Measurements from ENCODE around the gene NAV3. TPM values are rescaled to one million over a fixed set of nuclear protein-coding genes. Genes with fewer than 3 reads are reported as not detected.

The NAV3 gene
- total RNA-seq, 2 donors from 2014 or later: not detected

DNA sequence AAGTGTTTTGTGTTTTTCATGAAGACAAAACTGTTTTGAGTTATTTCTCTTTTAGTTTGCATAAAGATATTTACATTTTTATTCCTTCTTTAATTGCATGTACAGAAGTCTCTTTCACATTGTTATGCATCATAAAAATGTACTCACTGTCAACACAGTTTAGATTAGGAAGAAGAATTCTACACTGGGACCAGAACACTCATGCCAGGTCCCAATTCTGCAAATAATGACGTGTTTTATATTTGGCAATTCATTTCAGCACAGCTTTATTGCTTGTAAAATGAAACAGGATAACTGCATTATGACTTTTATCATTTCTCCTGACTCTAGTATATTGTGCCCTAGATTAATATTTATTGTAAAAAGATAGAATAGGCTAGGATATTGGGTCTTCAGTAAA, 369.2 kb downstream of the NAV3 start:
- no peaks in the 10 kb centered on the region for H3K27me3 Mint-ChIP-seq
- no peak overlapping the region for H3K27ac Mint-ChIP-seq
- DNase-seq (ENCODE audit: low spot score): no peak

GRCh38 chr12:78204926-78205325, 374.2 kb downstream of the NAV3 start:
- Mint-ChIP-seq H3K4me3 (no peak overlapping the region), H3K36me3 (no peaks in the 10 kb centered on the region), H3K4me1 (ENCODE audit: low read depth in 2 of 2) (no peaks in the 10 kb centered on the region), H3K27ac (no peak overlapping the region), H3K9me3 (peaks cover 12% of the 10 kb centered on the region), H3K27me3 (no peaks in the 10 kb centered on the region)
- DNase-seq (ENCODE audit: low spot score): no peak
- ATAC-seq: no peak

More for the DNA sequence above, 369.2 kb downstream of the NAV3 start:
- no peak for ATAC-seq
- no peak overlapping the region for H3K4me3 Mint-ChIP-seq
- H3K4me1 Mint-ChIP-seq (ENCODE audit: low read depth in 2 of 2): no peaks in the 10 kb centered on the region
- no peaks in the 10 kb centered on the region for H3K9me3 Mint-ChIP-seq
- H3K36me3 Mint-ChIP-seq: no peaks in the 10 kb centered on the region

GRCh38 chr12:78208092-78208491, 377.4 kb downstream of the NAV3 start:
- no peak for DNase-seq (ENCODE audit: low spot score)
- H3K9me3 Mint-ChIP-seq: peaks cover 13% of the 10 kb centered on the region
- no peaks in the 10 kb centered on the region for H3K36me3 Mint-ChIP-seq
- no peak overlapping the region for H3K4me3 Mint-ChIP-seq
- H3K27ac Mint-ChIP-seq: no peak overlapping the region
- no peaks in the 10 kb centered on the region for H3K4me1 Mint-ChIP-seq (ENCODE audit: low read depth in 2 of 2)
- ATAC-seq: no peak
- H3K27me3 Mint-ChIP-seq: no peaks in the 10 kb centered on the region

GRCh38 chr12:78209846-78210505, 379.3 kb downstream of the NAV3 start:
- no peaks in the 10 kb centered on the region for H3K36me3 Mint-ChIP-seq
- H3K4me3 Mint-ChIP-seq: no peak overlapping the region
- ATAC-seq (no peak), DNase-seq (ENCODE audit: low spot score) (no peak)
- no peak overlapping the region for H3K27ac Mint-ChIP-seq
- no peaks in the 10 kb centered on the region for H3K27me3 Mint-ChIP-seq
- peaks cover 13% of the 10 kb centered on the region for H3K9me3 Mint-ChIP-seq
- H3K4me1 Mint-ChIP-seq (ENCODE audit: low read depth in 2 of 2): no peaks in the 10 kb centered on the region

GRCh38 chr12:78210506-78210860, 379.8 kb downstream of the NAV3 start:
- Mint-ChIP-seq H3K27me3 (no peaks in the 10 kb centered on the region), H3K27ac (no peak overlapping the region), H3K4me3 (no peak overlapping the region), H3K4me1 (ENCODE audit: low read depth in 2 of 2) (no peaks in the 10 kb centered on the region), H3K9me3 (peaks cover 13% of the 10 kb centered on the region), H3K36me3 (no peaks in the 10 kb centered on the region)
- ATAC-seq (no peak), DNase-seq (ENCODE audit: low spot score) (no peak)

DNA sequence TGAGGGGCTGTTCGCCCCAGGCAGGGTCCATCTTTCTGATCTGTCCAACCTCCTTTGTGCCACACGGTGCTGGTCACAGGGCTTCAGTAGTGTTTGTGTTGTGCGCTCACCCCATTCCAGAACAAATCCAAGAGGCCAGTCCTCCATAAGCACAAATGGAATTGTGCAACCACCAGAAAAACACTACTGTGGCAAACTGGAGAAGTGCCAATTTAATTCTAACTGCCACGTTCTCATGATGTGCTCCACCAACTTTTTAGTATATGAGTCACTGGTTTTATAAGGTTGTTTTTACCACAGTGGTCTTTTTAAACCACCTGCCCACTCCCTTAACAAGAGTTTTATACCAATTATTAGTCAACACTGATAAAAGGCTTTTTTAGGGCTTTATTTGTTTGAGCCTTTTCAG, 380.2 kb downstream of the NAV3 start:
- DNase-seq (ENCODE audit: low spot score) (no peak), ATAC-seq (no peak)
- peaks cover 13% of the 10 kb centered on the region for H3K9me3 Mint-ChIP-seq
- H3K36me3 Mint-ChIP-seq: no peaks in the 10 kb centered on the region
- no peak overlapping the region for H3K4me3 Mint-ChIP-seq
- no peak overlapping the region for H3K27ac Mint-ChIP-seq
- H3K4me1 Mint-ChIP-seq (ENCODE audit: low read depth in 2 of 2): no peaks in the 10 kb centered on the region
- no peaks in the 10 kb centered on the region for H3K27me3 Mint-ChIP-seq

DNA sequence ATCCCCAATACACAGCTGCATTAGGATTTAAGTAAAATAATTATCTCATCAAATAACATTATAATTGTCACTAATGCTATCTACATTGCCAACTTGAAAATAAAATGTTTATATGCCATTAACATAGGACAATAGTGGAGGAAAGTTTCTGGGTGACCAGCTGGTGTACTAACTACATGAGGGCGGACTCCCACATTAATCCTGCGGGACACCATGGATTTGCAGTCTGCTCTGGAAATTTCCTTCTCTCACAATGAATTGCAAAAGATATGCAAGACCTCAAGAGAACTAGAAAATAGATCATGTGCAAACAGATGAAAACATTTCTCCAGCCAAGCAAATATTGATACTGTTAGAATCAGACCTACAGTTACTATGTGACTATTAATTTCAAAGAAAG, 390.1 kb downstream of the NAV3 start:
- DNase-seq (ENCODE audit: low spot score) (no peak), ATAC-seq (no peak)
- Mint-ChIP-seq H3K9me3 (peaks cover 2% of the 10 kb centered on the region), H3K27me3 (no peaks in the 10 kb centered on the region), H3K27ac (no peak overlapping the region), H3K4me1 (ENCODE audit: low read depth in 2 of 2) (no peaks in the 10 kb centered on the region), H3K4me3 (no peak overlapping the region), H3K36me3 (no peaks in the 10 kb centered on the region)

DNA sequence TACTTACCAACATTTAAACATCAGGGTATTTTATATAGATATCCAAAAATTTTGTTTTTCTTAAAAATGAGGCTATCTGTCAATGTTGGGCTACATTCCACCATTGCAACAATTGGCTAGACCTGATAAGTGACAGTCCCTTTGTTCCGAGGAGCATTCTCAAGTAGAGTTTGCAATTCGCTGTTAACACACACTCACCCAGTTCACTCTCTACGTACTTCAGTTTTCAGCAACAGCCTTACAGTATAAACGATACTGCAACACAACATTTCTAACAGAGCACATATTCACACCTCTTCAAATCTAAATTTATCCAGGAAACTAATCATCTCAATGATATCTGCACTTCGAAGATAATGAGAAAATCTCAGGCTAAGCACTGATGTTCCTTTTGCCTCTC, 393.5 kb downstream of the NAV3 start:
- Mint-ChIP-seq H3K27ac (no peak overlapping the region), H3K27me3 (no peaks in the 10 kb centered on the region)

GRCh38 chr12:78226763-78227162, 396.1 kb downstream of the NAV3 start:
- Mint-ChIP-seq H3K36me3 (no peaks in the 10 kb centered on the region), H3K4me1 (ENCODE audit: low read depth in 2 of 2) (no peaks in the 10 kb centered on the region), H3K27ac (no peak overlapping the region), H3K9me3 (peaks cover 6% of the 10 kb centered on the region), H3K4me3 (no peak overlapping the region), H3K27me3 (no peaks in the 10 kb centered on the region)
- ATAC-seq: no peak
- no peak for DNase-seq (ENCODE audit: low spot score)

More for the DNA sequence above, 393.5 kb downstream of the NAV3 start:
- no peaks in the 10 kb centered on the region for H3K36me3 Mint-ChIP-seq
- H3K4me1 Mint-ChIP-seq (ENCODE audit: low read depth in 2 of 2): no peaks in the 10 kb centered on the region
- no peak overlapping the region for H3K4me3 Mint-ChIP-seq
- DNase-seq (ENCODE audit: low spot score) (no peak), ATAC-seq (no peak)
- H3K9me3 Mint-ChIP-seq: peaks cover 2% of the 10 kb centered on the region

DNA sequence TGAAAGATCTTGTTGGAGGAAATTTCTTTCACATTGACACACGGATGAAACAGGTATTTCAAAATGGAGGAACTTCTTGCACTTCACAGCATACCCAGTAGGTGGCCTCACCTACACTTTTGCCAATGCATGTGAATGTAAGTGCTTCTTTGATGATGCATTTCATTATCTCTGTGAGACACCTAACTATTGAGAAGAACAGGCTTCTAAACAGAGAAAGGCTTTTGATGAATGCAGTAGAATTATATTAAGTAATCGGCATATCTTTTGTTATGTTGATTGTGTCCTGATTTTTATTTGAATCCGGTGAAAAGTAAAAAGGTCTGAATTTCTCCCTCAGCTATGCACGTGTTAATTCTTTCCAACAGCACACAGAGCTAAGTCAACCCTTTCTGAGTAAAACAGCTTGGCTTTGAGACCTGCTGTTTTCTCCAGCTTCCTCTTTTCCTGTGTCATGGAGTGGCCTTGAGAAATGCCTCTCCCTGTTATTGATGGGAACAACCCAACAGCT, 399.0 kb downstream of the NAV3 start:
- H3K36me3 Mint-ChIP-seq: no peaks in the 10 kb centered on the region

DNA sequence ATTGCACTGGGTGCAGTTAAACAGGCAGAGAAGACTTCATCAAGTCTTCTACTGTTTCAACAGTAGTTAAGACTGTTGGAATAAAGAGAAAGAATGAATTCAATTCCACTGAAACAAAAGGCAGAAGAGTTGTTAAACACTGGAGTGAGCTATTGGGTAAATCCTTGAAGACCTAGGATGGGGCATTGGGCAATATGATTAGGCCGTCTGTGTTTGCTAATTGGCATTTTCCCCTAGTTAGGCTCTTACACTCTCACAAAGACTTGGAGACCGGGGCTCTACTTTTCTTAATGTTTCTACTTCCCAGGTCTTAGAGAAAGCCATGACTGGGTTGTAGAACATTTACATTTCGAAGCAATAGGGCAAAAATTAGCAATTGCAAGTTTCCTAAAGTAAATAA, 402.1 kb downstream of the NAV3 start:
- no peak overlapping the region for H3K4me3 Mint-ChIP-seq
- H3K36me3 Mint-ChIP-seq: no peaks in the 10 kb centered on the region
- H3K4me1 Mint-ChIP-seq (ENCODE audit: low read depth in 2 of 2): no peaks in the 10 kb centered on the region
- H3K9me3 Mint-ChIP-seq: peaks cover 10% of the 10 kb centered on the region
- DNase-seq (ENCODE audit: low spot score) (no peak), ATAC-seq (no peak)
- H3K27me3 Mint-ChIP-seq: no peaks in the 10 kb centered on the region
- H3K27ac Mint-ChIP-seq: no peak overlapping the region

More for the DNA sequence above, 399.0 kb downstream of the NAV3 start:
- ATAC-seq: no peak
- Mint-ChIP-seq H3K27ac (no peak overlapping the region), H3K9me3 (peaks cover 4% of the 10 kb centered on the region), H3K4me3 (no peak overlapping the region), H3K27me3 (no peaks in the 10 kb centered on the region), H3K4me1 (ENCODE audit: low read depth in 2 of 2) (no peaks in the 10 kb centered on the region)
- DNase-seq (ENCODE audit: low spot score): no peak

DNA sequence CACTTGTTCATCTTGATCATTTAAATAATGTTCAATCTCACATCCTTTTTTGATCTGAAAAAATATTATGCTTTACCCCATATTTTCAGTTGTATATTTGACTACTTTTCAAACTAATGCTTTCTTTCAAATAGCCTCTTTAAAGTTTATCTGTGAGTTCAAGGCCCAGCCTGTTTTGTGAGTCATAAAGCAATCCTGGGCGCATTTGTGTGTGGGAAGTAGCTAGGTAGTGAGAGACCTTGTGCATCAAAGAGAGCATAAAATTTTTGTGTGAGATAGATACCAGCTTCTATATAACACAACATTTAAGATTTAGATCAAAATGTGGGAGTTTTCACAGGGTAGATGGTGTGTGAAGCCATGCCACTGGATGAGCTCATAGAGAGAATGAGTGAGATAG, 405.6 kb downstream of the NAV3 start:
- Mint-ChIP-seq H3K9me3 (peaks cover 7% of the 10 kb centered on the region), H3K27ac (no peak overlapping the region), H3K36me3 (no peaks in the 10 kb centered on the region), H3K4me3 (no peak overlapping the region), H3K4me1 (ENCODE audit: low read depth in 2 of 2) (no peaks in the 10 kb centered on the region), H3K27me3 (no peaks in the 10 kb centered on the region)
- DNase-seq (ENCODE audit: low spot score) (no peak), ATAC-seq (no peak)

GRCh38 chr12:78239544-78239943, 408.9 kb downstream of the NAV3 start:
- H3K4me1 Mint-ChIP-seq (ENCODE audit: low read depth in 2 of 2): no peaks in the 10 kb centered on the region
- no peaks in the 10 kb centered on the region for H3K27me3 Mint-ChIP-seq
- no peak overlapping the region for H3K27ac Mint-ChIP-seq
- peaks cover 16% of the 10 kb centered on the region for H3K9me3 Mint-ChIP-seq
- ATAC-seq (no peak), DNase-seq (ENCODE audit: low spot score) (no peak)
- H3K36me3 Mint-ChIP-seq: no peaks in the 10 kb centered on the region
- no peak overlapping the region for H3K4me3 Mint-ChIP-seq

DNA sequence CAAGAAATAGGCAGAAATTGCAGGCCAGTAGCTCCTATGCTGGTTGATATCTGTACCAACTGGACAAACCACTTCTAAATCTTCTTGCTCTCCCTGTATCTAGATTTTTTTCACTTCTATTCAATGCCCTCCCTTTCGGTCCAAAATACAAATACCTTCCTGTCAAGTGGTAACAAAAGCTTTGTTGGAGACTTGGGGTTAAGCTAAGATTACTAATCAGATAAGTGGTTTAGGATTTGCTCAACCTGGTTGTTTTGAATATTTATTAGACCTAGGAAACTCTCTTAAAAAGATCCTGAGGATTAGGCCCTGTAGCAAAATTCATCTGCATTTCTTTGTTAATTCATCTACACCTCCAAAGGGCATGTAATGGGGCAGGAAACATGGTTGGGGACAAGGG, 410.1 kb downstream of the NAV3 start:
- Mint-ChIP-seq H3K27me3 (no peaks in the 10 kb centered on the region), H3K27ac (no peak overlapping the region), H3K4me1 (ENCODE audit: low read depth in 2 of 2) (no peaks in the 10 kb centered on the region), H3K4me3 (no peak overlapping the region), H3K36me3 (peaks cover under 1% of the 10 kb centered on the region), H3K9me3 (peaks cover 11% of the 10 kb centered on the region)
- DNase-seq (ENCODE audit: low spot score): no peak
- no peak for ATAC-seq

GRCh38 chr12:78241446-78241845, 410.8 kb downstream of the NAV3 start:
- Mint-ChIP-seq H3K27me3 (no peaks in the 10 kb centered on the region), H3K4me3 (no peak overlapping the region), H3K27ac (no peak overlapping the region), H3K4me1 (ENCODE audit: low read depth in 2 of 2) (no peaks in the 10 kb centered on the region), H3K36me3 (peaks cover 7% of the 10 kb centered on the region), H3K9me3 (peaks cover 13% of the 10 kb centered on the region)
- ATAC-seq (no peak), DNase-seq (ENCODE audit: low spot score) (no peak)

All from natural killer cell treated with Interleukin-12 subunit alpha and Interleukin-12 subunit beta and Interleukin-15 and Interleukin-18, amount 100 ng/mL, for 72 hours (primary cell).